SU-DHL-6 (cell line): ENCODE results near the gene YEATS4.

Experiments
- H2AFZ ChIP-seq: fragments of 200-600 bp; sonication (generic); 2 replicates; pipeline ENCODE4 v1.6.1; 2014; ENCODE audit warnings: low read depth, mild to moderate bottlenecking, moderate library complexity, mixed read lengths, antibody characterized with exemption, low read length; ENCODE audit not compliant: severe bottlenecking
- H3F3A ChIP-seq: fragments of 200-600 bp; shearing (Covaris generic); 2 replicates; pipeline ENCODE4 v1.6.0; 2016; ENCODE audit warnings: antibody characterized with exemption, mild to moderate bottlenecking; ENCODE audit not compliant: insufficient read depth
- H3K27ac ChIP-seq: fragments of 200-600 bp; sonication (generic); 2 replicates; pipeline ENCODE4 v1.5.1; 2016; ENCODE audit warnings: low read depth, mild to moderate bottlenecking, low read length, moderate library complexity, mixed read lengths
- H3K27me3 ChIP-seq: fragments of 200-600 bp; sonication (generic), shearing (Covaris generic); 2 replicates; pipeline ENCODE4 v1.6.0; 2014; ENCODE audit warnings: mild to moderate bottlenecking, low read length
- H3K36me3 ChIP-seq: fragments of 200-600 bp; sonication (generic); 2 replicates; pipeline ENCODE4 v1.6.1; 2014; ENCODE audit warnings: mild to moderate bottlenecking, low read length, mixed read lengths
- H3K4me2 ChIP-seq: fragments of 300-600, 200-600 bp; shearing (Covaris generic), sonication (generic); 2 replicates; pipeline ENCODE4 v1.6.0; 2014; ENCODE audit warnings: low read length, low read depth, mild to moderate bottlenecking; ENCODE audit not compliant: poor library complexity, severe bottlenecking
- H3K4me3 ChIP-seq: fragments of 200-600 bp; sonication (generic); 2 replicates; pipeline ENCODE4 v1.5.1; 2014; ENCODE audit warnings: antibody characterized with exemption, low read length, mild to moderate bottlenecking, mixed read lengths; ENCODE audit not compliant: insufficient read depth, poor library complexity, severe bottlenecking
- H3K79me2 ChIP-seq: fragments of 200-600 bp; sonication (generic); 2 replicates; pipeline ENCODE4 v1.6.1; 2014; ENCODE audit warnings: mild to moderate bottlenecking, low read length, moderate library complexity; ENCODE audit not compliant: insufficient read depth
- H3K9ac ChIP-seq: fragments of 200-600 bp; sonication (generic); 2 replicates; pipeline ENCODE4 v1.7.0; 2014; ENCODE audit warnings: mild to moderate bottlenecking, low read length
- H3K9me2 ChIP-seq: fragments of 200-600 bp; sonication (generic); replicated peaks from 2 replicates; pipeline ENCODE4 v1.6.1; 2014; ENCODE audit warnings: low read length; ENCODE audit not compliant: insufficient read depth
- H3K9me3 ChIP-seq: fragments of 200-600 bp; sonication (generic); 2 replicates; pipeline ENCODE4 v1.6.1; 2014; ENCODE audit warnings: low read length, mixed read lengths; ENCODE audit not compliant: insufficient read depth
- H4K20me1 ChIP-seq: fragments of 200-600 bp; sonication (generic); 2 replicates; pipeline ENCODE4 v1.6.1; 2014; ENCODE audit warnings: low read depth, mild to moderate bottlenecking, antibody characterized with exemption, low read length, moderate library complexity, mixed read lengths
- CTCF ChIP-seq: fragments of 200-600 bp; sonication (generic); IDR thresholded peaks from one replicate; pipeline ENCODE4 v1.5.1; 2017; ENCODE audit warnings: antibody characterized with exemption, mild to moderate bottlenecking, low read length, moderate library complexity; ENCODE audit not compliant: insufficient read depth, poor library complexity, severe bottlenecking
- EZH2phosphoT487 ChIP-seq: fragments of 200-600 bp; sonication (generic), shearing (Covaris generic); conservative IDR thresholded peaks from 2 replicates; pipeline ENCODE4 v1.6.1; 2018; ENCODE audit warnings: mild to moderate bottlenecking, antibody characterized with exemption, low read length, moderate library complexity, mixed read lengths

YEATS4 gene

GRCh38 chr12:69366796-69367195, 7.3 kb downstream of the YEATS4 start:
- Histone ChIP-seq H3K9me3 (no peaks in the 10 kb centered on the region), H3K36me3 (peaks cover 81% of the 10 kb centered on the region), H2AFZ (no peak overlapping the region), H3F3A (0 out of 2 replicates have a peak, but pooled peaks cover 12% of the 10 kb centered on the region), H3K9me2 (no peaks in the 10 kb centered on the region), H4K20me1 (peaks cover 4% of the 10 kb centered on the region; the same call in 1 of the 2 replicates), H3K9ac (no peak overlapping the region), H3K4me3 (no peak overlapping the region), H3K27ac (no peak overlapping the region), H3K27me3 (no peaks in the 10 kb centered on the region), H3K4me2 (no peak overlapping the region), H3K79me2 (peaks cover 71% of the 10 kb centered on the region)
- no peak for TF ChIP-seq EZH2phosphoT487
- TF ChIP-seq CTCF, result no peak

GRCh38 chr12:69368171-69368570, 8.6 kb downstream of the YEATS4 start:
- H3K4me3 ChIP-seq, result no peak overlapping the region
- TF ChIP-seq CTCF (no peak), EZH2phosphoT487 (no peak)
- H3K27me3 ChIP-seq, result no peaks in the 10 kb centered on the region
- H3K9ac ChIP-seq, result no peak overlapping the region
- no peak overlapping the region for H2AFZ ChIP-seq
- H3K36me3 ChIP-seq, result peaks cover 86% of the 10 kb centered on the region
- H3F3A ChIP-seq, result 0 out of 2 replicates have a peak, but pooled peaks cover 12% of the 10 kb centered on the region
- H3K9me2 ChIP-seq, result no peaks in the 10 kb centered on the region
- H3K79me2 ChIP-seq, result peaks cover 66% of the 10 kb centered on the region
- no peak overlapping the region for H3K27ac ChIP-seq
- H3K9me3 ChIP-seq, result no peaks in the 10 kb centered on the region
- no peak overlapping the region for H3K4me2 ChIP-seq
- H4K20me1 ChIP-seq, result peaks cover 4% of the 10 kb centered on the region; the same call in 1 of the 2 replicates

GRCh38 chr12:69383074-69383473, 23.5 kb downstream of the YEATS4 start:
- TF ChIP-seq EZH2phosphoT487, result no peak
- TF ChIP-seq CTCF, result no peak
- H3K79me2 ChIP-seq, result peaks cover 35% of the 10 kb centered on the region
- peaks cover 8% of the 10 kb centered on the region; the same call in 1 of the 2 replicates for H4K20me1 ChIP-seq
- no peak overlapping the region for H3K4me2 ChIP-seq
- no peak overlapping the region for H3K27ac ChIP-seq
- H3K9me3 ChIP-seq, result no peaks in the 10 kb centered on the region
- H3F3A ChIP-seq, result peaks cover 9% of the 10 kb centered on the region
- H3K4me3 ChIP-seq, result no peak overlapping the region
- peaks cover 28% of the 10 kb centered on the region; the same call in 1 of the 2 replicates for H3K36me3 ChIP-seq
- H3K27me3 ChIP-seq, result no peaks in the 10 kb centered on the region
- H3K9ac ChIP-seq, result no peak overlapping the region
- no peaks in the 10 kb centered on the region for H3K9me2 ChIP-seq
- H2AFZ ChIP-seq, result no peak overlapping the region
